Gastrocnemius medialis (tissue), 4 donors: ENCODE measurements around the gene LRRC8E. TPM values are rescaled to one million over a fixed set of nuclear protein-coding genes. Genes with fewer than 3 reads are reported as not detected.

ENCODE experiments used
- ATAC-seq, 2 donors: fragments of 150-250 bp; one replicate each; pipeline ENCODE4 v1.9.1; 2016
- DNase-seq, 2 donors: peaks; one replicate each; pipeline ENCODE4 v3.0.0-alpha.2; 2019
- H3K27ac ChIP-seq, 4 donors: fragments of 200-600 bp; sonication (generic); 1 replicate in 1 of 4; 2 replicates in 3 of 4; pipeline ENCODE4 v1.5.1; 2016 to 2018; ENCODE audit warnings: mild to moderate bottlenecking in 2 of 4, moderate library complexity in 1 of 4
- H3K27me3 ChIP-seq, 3 donors: fragments of 200-600 bp; sonication (generic) in 2 of 3; 1 replicate in 1 of 3; 2 replicates in 2 of 3; pipeline versions ENCODE4 v1.5.1 to v1.6.0; 2016 to 2019; ENCODE audit warnings: mild to moderate bottlenecking in 1 of 3, moderate library complexity in 1 of 3
- H3K36me3 ChIP-seq, 2 donors: fragments of 200-600 bp; sonication (generic) in 1 of 2; one replicate each; pipeline ENCODE4 v1.5.1; 2017 to 2018
- H3K4me1 ChIP-seq, 2 donors: fragments of 200-600 bp; sonication (generic) in 1 of 2; one replicate each; pipeline ENCODE4 v1.5.1; 2016 to 2017; ENCODE audit warnings: mild to moderate bottlenecking in 2 of 2
- H3K4me3 ChIP-seq, 4 donors: fragments of 200-600 bp; sonication (generic) in 3 of 4; 1 replicate in 1 of 4; 2 replicates in 3 of 4; pipeline ENCODE4 v1.5.1; 2016 to 2019; ENCODE audit warnings: mild to moderate bottlenecking in 2 of 4
- H3K9me3 ChIP-seq, 3 donors: fragments of 200-600 bp; sonication (generic) in 2 of 3; 1 replicate in 1 of 3; 2 replicates in 2 of 3; pipeline ENCODE4 v1.5.1; 2016 to 2019
- POLR2A ChIP-seq, 2 donors: fragments of 450-650 bp; IDR thresholded peaks; one replicate each; pipeline ENCODE4 v1.6.1; 2017; ENCODE audit warnings: antibody characterized with exemption in 2 of 2, mild to moderate bottlenecking in 2 of 2, moderate library complexity in 2 of 2
- in situ Hi-C, 4 donors: fragments of 200-750 bp; cut with MboI; loops; one replicate each; pipeline versions ENCODE4 v1.15.0 to v1.8.0; 2017; ENCODE audit warnings: low sequenced_read_pairs in 4 of 4
- intact Hi-C: fragments of 100-400 bp; cut with DNase I; formaldehyde crosslinking; loops from one replicate; pipeline ENCODE4 v1.15.1; 2023; ENCODE audit warnings: low total_unique reads
- total RNA-seq, 4 donors: library from RNA; depleted of rRNA; stranded (reverse); fragments of >200 nt; gene quantifications; one replicate each; pipeline versions ENCODE4 v1.1.0 to v1.2.3, GENCODE V29; 2016
- TF ChIP-seq, protein P1 (sequence below), 5 experiments: fragments of 450-650 bp in 3 of 5; fragments of 200-600 bp in 2 of 5; sonication (generic) in 2 of 5; IDR thresholded peaks in 4 of 5; conservative IDR thresholded peaks in 1 of 5; 1 replicate in 4 of 5; 2 replicates in 1 of 5; pipeline ENCODE4 v1.5.1; 2016 to 2019; ENCODE audit warnings: antibody characterized with exemption in 5 of 5, mild to moderate bottlenecking in 3 of 5, moderate library complexity in 3 of 5

Gene LRRC8E
- total RNA-seq, 4 donors from 2014 or later: 2.1 TPM; not detected in 3

DNA sequence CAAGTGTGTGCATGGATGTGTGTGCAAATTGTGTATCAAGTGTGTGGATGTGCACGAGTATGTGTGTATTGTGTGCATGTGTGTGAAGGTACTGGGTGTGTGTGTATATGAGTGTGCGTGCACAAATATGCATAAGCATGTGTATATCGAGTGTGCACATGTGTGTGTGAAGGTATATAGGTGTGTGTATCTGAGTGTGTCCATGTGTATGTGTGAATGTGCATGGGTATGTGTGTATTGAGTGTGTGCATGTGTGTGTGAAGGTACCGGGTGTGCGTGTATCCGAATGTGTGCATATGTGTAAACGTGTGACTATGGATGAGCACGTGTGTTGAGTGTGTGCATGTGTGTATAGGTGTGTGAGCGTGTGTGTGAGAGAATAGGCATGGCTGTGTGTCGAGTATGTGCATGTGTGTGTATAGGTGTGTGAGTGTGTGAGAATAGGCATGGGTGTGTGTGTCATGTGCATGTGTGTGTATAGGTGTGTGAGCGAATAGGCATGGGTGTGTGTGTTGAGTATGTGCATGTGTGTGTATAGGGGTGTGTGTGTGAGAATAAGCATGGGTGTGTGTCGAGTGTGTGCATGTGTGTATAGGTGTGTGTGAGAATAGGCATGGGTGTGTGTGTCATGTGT is 45.5 kb upstream of the LRRC8E start:
- no peak for TF ChIP-seq POLR2A (IDR thresholded peaks at IDR 0.05)
- TF ChIP-seq, protein P1, sequence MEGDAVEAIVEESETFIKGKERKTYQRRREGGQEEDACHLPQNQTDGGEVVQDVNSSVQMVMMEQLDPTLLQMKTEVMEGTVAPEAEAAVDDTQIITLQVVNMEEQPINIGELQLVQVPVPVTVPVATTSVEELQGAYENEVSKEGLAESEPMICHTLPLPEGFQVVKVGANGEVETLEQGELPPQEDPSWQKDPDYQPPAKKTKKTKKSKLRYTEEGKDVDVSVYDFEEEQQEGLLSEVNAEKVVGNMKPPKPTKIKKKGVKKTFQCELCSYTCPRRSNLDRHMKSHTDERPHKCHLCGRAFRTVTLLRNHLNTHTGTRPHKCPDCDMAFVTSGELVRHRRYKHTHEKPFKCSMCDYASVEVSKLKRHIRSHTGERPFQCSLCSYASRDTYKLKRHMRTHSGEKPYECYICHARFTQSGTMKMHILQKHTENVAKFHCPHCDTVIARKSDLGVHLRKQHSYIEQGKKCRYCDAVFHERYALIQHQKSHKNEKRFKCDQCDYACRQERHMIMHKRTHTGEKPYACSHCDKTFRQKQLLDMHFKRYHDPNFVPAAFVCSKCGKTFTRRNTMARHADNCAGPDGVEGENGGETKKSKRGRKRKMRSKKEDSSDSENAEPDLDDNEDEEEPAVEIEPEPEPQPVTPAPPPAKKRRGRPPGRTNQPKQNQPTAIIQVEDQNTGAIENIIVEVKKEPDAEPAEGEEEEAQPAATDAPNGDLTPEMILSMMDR (IDR thresholded peaks at IDR 0.05 in 4 of 5, conservative IDR thresholded peaks at IDR 0.05 in 1 of 5): no peak
- Histone ChIP-seq H3K9me3 (no peaks in the 10 kb centered on the region), H3K27ac (no peak overlapping the region), H3K27me3 (no peaks in the 10 kb centered on the region), H3K36me3 (no peaks in the 10 kb centered on the region), H3K4me1 (no peaks in the 10 kb centered on the region), H3K4me3 (no peak overlapping the region)
- intact Hi-C loops: no loop called here
- DNase-seq (no peak), ATAC-seq (no peak)
- in situ Hi-C loops: no loop called here

DNA sequence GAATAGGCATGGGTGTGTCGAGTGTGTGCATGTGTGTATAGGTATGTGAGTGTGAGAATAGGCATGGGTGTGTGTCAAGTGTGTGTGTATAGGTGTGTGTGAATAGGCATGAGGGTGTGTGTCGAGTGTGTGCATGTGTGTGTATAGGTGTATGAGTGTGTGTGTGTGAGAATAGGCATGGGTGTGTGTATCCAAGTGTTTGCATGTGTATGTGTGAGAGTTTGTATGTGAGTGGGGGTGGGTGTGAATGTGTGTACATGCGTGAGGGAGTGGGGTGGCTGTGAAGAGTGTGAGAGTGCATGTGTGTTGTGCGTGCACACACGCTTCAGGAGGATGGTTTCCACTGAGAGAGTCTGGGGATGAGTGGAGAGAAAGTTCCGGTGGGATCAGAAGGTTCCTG is 44.8 kb upstream of the LRRC8E start:
- no peaks in the 10 kb centered on the region for H3K4me1 ChIP-seq
- ATAC-seq (no peak), DNase-seq (no peak)
- intact Hi-C loops (no loop called here), in situ Hi-C loops (no loop called here)
- no peaks in the 10 kb centered on the region for H3K36me3 ChIP-seq
- H3K9me3 ChIP-seq: no peaks in the 10 kb centered on the region
- no peak overlapping the region for H3K4me3 ChIP-seq
- no peaks in the 10 kb centered on the region for H3K27me3 ChIP-seq
- TF ChIP-seq, protein P1 (IDR thresholded peaks at IDR 0.05 in 4 of 5, conservative IDR thresholded peaks at IDR 0.05 in 1 of 5): no peak
- no peak for TF ChIP-seq POLR2A (IDR thresholded peaks at IDR 0.05)
- H3K27ac ChIP-seq: no peak overlapping the region

DNA sequence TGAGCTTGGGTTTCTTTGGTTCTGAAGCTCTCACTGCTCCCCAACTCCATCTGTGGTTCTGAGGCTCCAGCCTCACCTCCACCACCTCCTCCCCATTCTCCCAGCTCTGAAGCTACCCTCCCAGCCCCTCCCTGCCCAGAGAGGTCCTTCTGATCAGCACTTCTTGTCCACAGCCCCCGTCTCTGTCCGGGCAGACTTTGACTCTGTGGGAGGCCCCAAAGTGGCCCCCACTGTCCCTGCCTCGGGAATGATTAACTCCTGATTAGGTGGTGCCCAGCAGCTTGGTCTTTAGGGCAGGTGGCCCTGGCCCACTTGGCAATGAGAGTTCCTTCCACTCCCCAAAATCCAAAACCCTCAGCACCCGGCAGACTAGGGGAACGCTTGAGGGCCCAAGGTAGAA is 43.9 kb upstream of the LRRC8E start:
- H3K9me3 ChIP-seq: no peaks in the 10 kb centered on the region
- no peak overlapping the region for H3K27ac ChIP-seq
- no peaks in the 10 kb centered on the region for H3K27me3 ChIP-seq
- no peaks in the 10 kb centered on the region for H3K4me1 ChIP-seq
- no peak for DNase-seq
- in situ Hi-C loops (no loop called here), intact Hi-C loops (no loop called here)
- TF ChIP-seq, protein P1 (IDR thresholded peaks at IDR 0.05 in 4 of 5, conservative IDR thresholded peaks at IDR 0.05 in 1 of 5): no peak
- no peak for TF ChIP-seq POLR2A (IDR thresholded peaks at IDR 0.05)
- ATAC-seq: no peak
- H3K4me3 ChIP-seq: no peak overlapping the region
- H3K36me3 ChIP-seq: no peaks in the 10 kb centered on the region

DNA sequence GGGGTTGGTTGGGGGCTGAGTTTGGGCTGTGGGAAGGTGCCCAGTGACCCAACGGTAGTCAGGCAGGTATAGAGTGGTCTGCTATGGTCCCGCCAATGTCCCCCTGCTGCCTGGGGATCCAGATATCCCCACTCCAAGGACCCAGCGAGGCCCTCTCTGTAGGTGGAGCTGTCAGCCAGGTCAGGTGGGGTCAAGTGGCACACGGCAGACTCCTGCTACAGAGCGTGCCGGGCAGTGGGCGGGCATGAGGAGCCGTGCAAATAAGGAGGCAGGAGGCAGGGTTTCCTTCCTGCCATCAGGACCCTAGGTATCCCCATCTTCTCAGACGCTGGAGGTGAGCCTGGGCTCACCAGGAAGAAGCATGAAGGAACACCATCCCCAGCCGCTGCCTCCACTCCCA is 43.4 kb upstream of the LRRC8E start:
- no peak overlapping the region for H3K4me3 ChIP-seq
- H3K9me3 ChIP-seq: no peaks in the 10 kb centered on the region
- no peak overlapping the region for H3K27ac ChIP-seq
- no peaks in the 10 kb centered on the region for H3K27me3 ChIP-seq
- in situ Hi-C loops: no loop called here
- no peak for ATAC-seq
- intact Hi-C loops: no loop called here
- no peaks in the 10 kb centered on the region for H3K36me3 ChIP-seq
- DNase-seq: no peak
- H3K4me1 ChIP-seq: no peaks in the 10 kb centered on the region
- no peak for TF ChIP-seq POLR2A (IDR thresholded peaks at IDR 0.05)
- TF ChIP-seq, protein P1 (IDR thresholded peaks at IDR 0.05 in 4 of 5, conservative IDR thresholded peaks at IDR 0.05 in 1 of 5): no peak
